ENCODE data around the gene ZNF367.

Gene ZNF367

GRCh38 chr9:96391021-96391765 lies 27.0 kb downstream of the ZNF367 start:
- TF ChIP-seq REST (IDR thresholded peaks at IDR 0.05; ENCODE audit: insufficient replicate concordance, low read depth) (no peak), POLR2AphosphoS5 (IDR thresholded peaks at IDR 0.05; ENCODE audit: low read depth) (no peak), CTCF (IDR thresholded peaks at IDR 0.05; ENCODE audit: insufficient read depth, low read length) (no peak), SPI1 (IDR thresholded peaks at IDR 0.05; ENCODE audit: borderline replicate concordance, low read depth) (no peak), GABPA (IDR thresholded peaks at IDR 0.05; ENCODE audit: low read depth) (no peak)
- Histone ChIP-seq H3K4me3 (replicated peaks; ENCODE audit: insufficient read depth, low read length) (no peak overlapping the region), H3K27ac (replicated peaks) (no peak overlapping the region), H3K27me3 (ENCODE audit: insufficient read depth, poor library complexity, severe bottlenecking) (no peaks in the 10 kb centered on the region)
- no peak for DNase-seq (ENCODE audit: low read depth in 1 of 2, low spot score in 1 of 2)

- H3K27me3 ChIP-seq (ENCODE audit: insufficient read depth, poor library complexity, severe bottlenecking) = no peaks in the 10 kb centered on the region
- H3K27ac ChIP-seq (replicated peaks) = no peak overlapping the region
- no peak for DNase-seq (ENCODE audit: low read depth in 1 of 2, low spot score in 1 of 2)
- TF ChIP-seq REST (IDR thresholded peaks at IDR 0.05; ENCODE audit: insufficient replicate concordance, low read depth) (no peak), POLR2AphosphoS5 (IDR thresholded peaks at IDR 0.05; ENCODE audit: low read depth) (no peak), CTCF (IDR thresholded peaks at IDR 0.05; ENCODE audit: insufficient read depth, low read length) (no peak), GABPA (IDR thresholded peaks at IDR 0.05; ENCODE audit: low read depth) (no peak), SPI1 (IDR thresholded peaks at IDR 0.05; ENCODE audit: borderline replicate concordance, low read depth) (no peak)
- H3K4me3 ChIP-seq (replicated peaks; ENCODE audit: insufficient read depth, low read length) = no peak overlapping the region
Observed at GRCh38 chr9:96388144-96388543, 30.0 kb downstream of the ZNF367 start.

- H3K4me3 ChIP-seq (replicated peaks; ENCODE audit: insufficient read depth, low read length) = no peak overlapping the region
- TF ChIP-seq CTCF (IDR thresholded peaks at IDR 0.05; ENCODE audit: insufficient read depth, low read length) = no peak
- TF ChIP-seq SPI1 (IDR thresholded peaks at IDR 0.05; ENCODE audit: borderline replicate concordance, low read depth) = no peak
- TF ChIP-seq GABPA (IDR thresholded peaks at IDR 0.05; ENCODE audit: low read depth) = no peak
- no peak for TF ChIP-seq REST (IDR thresholded peaks at IDR 0.05; ENCODE audit: insufficient replicate concordance, low read depth)
- no peak for TF ChIP-seq POLR2AphosphoS5 (IDR thresholded peaks at IDR 0.05; ENCODE audit: low read depth)
- no peak for DNase-seq (ENCODE audit: low read depth in 1 of 2, low spot score in 1 of 2)
- H3K27me3 ChIP-seq (ENCODE audit: insufficient read depth, poor library complexity, severe bottlenecking) = no peaks in the 10 kb centered on the region
- no peak overlapping the region for H3K27ac ChIP-seq (replicated peaks)
Observed at GRCh38 chr9:96386157-96386556, 32.0 kb downstream of the ZNF367 start.

Data from HL-60 (cell line).